Cerebellar nuclear complex (tissue), 1 donor: ENCODE measurements around the gene GRHL1.
"Not testable (repeated sequence)": the region's sequence is repeated elsewhere in the genome, so short reads cannot be mapped to it uniquely, and the experiment has no call there.

ENCODE experiments used
- DNase-seq, 2 experiments: peaks; one replicate each; lab custom pipeline; 2025; lab: John Stamatoyannopoulos, UW

Gene GRHL1

DNA sequence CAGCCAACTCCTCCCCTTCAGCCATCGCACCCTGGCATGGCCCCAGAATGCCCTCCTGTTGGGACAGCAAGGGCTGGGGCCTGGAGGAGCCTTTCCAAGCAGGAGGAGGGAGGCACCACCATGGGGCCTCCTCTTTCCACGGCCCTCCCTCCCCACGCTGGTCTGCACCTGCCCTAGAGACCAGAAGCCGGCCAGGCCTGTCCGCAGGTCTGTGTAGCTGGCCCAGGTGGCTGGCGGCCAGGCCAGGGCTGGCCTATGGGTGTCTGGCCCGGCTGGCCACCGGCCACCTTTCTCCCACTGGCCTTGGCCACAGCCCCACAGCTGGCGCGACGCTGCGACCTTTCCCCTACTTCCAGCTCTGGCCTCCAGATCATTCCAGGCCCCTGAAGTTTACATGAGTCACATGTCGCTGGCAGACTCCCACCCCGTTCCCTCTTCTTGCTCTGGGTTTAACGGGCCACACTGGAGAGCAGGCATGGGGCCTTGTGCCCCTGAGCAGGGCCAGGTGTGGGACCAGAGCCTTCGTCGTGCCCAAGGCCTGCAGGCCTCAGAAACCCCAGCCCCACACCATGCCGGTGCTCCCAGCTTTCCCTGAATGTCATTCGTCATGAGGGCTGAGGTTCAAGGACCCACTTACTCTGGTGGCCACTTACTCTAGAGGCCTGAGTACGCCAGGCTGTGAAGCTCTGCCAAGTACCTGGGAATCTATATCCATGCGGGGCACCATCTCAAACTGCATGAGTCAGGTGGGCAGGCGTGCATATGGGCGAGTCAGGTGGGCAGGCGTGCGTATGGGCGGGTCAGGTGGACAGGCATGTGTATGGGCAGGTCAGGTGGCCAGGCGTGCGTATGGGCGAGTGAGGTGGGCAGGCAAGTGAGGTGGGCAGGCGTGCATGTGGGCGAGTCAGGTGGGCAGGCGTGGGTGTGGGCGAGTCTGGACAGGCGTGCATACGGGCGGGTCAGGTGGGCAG lies 58.6 kb downstream of the GRHL1 start:
- DNase-seq = no peak

- not testable (repeated sequence) for DNase-seq
These were observed 59.5 kb downstream of the GRHL1 start for GRCh38 chr2:10010861-10011605.

GRCh38 chr2:10011606-10012325 lies 60.3 kb downstream of the GRHL1 start:
- DNase-seq = not testable (repeated sequence)

DNA sequence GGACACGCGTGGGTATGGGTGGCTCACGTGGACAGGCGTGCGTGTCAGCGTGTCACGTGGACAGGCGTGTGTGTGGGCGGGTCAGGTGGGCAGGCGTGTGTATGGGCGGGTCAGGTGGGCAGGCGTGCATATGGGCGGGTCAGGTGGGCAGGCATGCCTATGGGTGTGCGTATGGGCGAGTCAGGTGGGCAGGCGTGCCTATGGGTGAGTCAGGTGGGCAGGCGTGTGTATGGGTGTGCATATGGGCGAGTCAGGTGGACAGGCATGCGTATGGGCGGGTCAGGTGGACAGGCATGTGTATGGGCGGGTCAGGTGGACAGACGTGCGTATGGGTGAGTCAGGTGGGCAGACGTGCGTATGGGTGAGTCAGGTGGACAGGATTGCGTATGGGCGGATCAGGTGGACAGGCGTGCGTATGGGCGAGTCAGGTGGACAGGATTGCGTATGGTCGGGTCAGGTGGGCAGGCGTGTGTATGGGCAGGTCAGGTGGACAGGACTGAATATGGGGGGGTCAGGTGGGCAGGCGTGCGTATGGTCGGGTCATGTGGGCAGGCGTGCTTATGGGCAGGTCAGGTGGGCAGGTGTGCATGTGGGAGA lies 61.0 kb downstream of the GRHL1 start:
- not testable (repeated sequence) for DNase-seq

- no peak for DNase-seq
These were observed 61.5 kb downstream of the GRHL1 start for GRCh38 chr2:10012963-10013461.

DNA sequence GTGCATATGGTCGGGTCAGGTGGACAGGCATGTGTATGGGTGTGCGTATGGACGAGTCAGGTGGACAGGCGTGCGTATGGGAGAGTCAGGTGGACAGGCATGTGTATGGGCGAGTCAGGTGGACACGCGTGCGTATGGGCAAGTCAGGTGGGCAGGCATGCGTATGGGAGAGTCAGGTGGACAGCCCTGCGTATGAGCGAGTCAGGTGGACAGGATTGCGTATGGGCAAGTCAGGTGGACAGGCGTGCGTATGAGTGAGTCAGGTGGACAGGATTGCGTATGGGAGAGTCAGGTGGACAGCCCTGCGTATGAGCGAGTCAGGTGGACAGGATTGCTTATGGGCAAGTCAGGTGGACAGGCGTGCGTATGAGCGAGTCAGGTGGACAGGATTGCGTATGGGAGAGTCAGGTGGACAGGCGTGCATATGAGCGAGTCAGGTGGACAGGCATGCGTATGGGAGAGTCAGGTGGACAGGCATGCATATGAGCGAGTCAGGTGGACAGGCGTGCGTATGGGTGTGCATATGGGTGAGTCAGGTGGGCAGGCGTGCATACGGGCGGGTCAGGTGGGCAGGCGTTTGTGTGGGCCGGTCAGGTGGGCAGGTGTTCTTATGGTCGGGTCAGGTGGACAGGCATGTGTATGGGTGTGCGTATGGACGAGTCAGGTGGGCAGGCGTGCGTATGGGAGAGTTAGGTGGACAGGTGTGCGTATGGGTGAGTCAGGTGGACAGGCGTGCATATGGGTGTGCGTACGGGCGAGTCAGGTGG lies 62.3 kb downstream of the GRHL1 start:
- DNase-seq = not testable (repeated sequence)

- no peak for DNase-seq
These were observed 63.1 kb downstream of the GRHL1 start for GRCh38 chr2:10014418-10015190.

DNA sequence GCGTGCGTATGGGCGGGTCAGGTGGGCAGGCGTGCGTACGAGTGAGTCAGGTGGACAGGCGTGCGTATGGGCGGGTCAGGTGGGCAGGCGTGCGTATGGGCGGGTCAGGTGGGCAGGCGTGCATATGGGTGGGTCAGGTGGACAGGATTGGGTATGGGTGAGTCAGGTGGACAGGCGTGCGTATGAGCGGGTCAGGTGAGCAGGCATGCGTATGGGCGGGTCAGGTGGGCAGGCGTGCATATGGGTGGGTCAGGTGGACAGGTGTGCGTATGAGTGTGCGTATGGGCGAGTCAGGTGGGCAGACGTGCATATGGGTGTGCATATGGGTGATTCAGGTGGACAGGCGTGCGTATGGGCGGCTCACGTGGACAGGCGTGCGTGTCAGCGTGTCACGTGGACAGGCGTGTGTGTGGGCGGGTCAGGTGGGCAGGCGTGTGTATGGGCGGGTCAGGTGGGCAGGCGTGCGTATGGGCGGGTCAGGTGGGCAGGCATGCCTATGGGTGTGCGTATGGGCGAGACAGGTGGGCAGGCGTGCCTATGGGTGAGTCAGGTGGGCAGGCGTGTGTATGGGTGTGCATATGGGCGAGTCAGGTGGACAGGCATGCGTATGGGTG lies 64.0 kb downstream of the GRHL1 start:
- DNase-seq = not testable (repeated sequence)

DNA sequence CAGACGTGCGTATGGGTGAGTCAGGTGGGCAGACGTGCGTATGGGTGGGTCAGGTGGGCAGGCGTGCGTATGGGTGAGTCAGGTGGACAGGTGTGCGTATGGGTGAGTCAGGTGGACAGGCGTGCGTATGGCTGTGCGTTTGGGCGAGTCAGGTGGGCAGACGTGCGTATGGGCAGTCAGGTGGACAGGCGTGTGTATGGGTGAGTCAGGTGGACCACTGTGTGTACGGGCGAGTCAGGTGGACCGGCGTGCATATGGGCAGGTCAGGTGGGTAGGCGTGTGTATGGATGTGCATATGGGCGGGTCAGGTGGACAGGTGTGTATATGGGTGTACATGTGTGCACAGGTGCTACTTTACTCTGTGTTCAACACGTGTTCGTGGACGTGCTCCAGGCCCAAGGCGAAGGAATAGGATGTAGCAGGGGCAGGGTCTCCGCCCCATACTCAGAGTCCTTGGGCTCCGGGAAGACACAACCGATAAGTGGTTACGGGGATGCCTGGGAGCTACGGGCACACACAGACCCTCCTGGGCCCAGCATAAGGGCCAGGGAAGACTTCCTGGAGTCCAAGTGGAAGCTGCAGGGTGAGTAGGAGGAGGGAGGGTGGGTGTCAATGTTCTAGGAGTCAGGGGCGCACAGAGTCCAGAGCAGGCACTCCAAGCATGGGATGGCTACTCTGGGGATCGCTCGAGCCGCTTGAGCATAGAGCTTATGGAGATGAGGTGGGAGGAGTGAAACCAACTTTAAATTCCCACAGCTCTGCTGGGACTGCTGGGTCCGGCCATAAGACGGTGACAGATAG lies 64.7 kb downstream of the GRHL1 start:
- DNase-seq = no peak

DNA sequence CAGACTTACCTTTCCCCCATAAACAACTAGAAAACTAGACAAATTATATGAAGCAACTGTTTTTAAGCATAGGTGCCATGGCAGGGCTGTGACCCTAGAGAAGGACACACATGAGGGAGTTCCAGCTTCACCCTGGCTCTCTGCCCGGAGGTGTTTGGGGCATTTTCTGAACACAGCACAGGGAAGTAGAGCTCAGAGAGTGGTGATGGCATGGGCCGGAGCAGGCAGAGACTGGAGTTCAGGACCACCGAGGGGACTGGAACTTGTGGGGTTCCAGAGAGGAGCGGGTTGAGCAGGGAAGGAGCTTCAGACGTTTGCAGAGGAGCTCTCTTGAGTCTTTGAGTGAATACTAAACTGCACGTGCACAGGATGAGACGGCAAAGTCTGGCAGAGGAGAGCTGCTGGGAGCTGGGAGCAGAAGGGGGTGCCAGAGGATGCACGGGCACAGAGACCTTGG lies 65.3 kb downstream of the GRHL1 start:
- no peak for DNase-seq

DNA sequence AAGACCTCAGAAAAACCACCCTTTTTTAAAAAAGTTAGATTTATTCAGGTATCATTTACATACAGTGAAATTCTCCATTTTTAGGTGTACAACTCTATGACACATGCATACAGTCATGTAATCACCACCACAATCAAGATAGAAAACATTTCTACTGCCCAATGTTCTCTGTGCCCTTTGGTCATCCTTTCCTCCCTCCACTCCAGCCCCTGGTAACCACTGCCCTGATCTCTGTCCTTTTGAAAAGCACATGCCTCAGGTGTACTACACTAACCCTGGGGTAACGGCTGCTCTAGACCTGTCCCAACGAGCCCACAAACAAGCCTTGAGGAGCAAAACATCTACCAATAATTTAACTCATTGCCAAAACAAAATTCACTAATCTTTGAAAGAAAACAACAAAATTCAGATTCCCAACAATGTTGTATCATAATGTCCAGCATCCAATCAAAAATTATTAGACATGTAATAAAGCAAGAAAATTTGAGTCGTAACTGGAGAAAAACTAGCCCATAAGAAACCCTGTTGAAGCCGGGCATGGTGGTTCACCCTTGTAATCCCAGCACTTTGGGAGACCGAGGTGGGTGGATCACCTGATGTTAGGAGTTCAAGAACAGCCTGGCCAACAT lies 65.9 kb downstream of the GRHL1 start:
- no peak for DNase-seq

GRCh38 chr2:10019174-10019573 lies 67.7 kb downstream of the GRHL1 start:
- DNase-seq = no peak

GRCh38 chr2:10019602-10020400 lies 68.3 kb downstream of the GRHL1 start:
- no peak for DNase-seq

DNA sequence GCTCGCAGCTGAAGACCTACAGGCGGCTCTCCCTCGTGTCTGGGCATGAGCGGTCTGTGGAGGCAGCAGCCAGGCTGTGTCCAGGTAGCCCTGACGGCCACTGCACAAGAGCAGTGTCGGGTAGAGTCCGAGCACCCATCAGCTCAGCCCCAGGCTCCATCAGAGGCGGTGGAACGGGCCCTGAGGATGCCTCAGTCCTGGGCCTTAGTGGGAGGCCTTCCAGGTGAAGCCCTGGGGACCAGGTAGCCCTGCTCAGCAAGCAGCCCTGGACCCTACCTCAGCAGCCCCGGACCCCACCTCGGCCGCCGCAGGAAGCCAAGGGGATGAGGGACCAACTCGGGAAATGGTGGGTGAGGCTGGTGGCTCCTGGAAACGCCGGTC lies 70.5 kb downstream of the GRHL1 start:
- DNase-seq = no peak

DNA sequence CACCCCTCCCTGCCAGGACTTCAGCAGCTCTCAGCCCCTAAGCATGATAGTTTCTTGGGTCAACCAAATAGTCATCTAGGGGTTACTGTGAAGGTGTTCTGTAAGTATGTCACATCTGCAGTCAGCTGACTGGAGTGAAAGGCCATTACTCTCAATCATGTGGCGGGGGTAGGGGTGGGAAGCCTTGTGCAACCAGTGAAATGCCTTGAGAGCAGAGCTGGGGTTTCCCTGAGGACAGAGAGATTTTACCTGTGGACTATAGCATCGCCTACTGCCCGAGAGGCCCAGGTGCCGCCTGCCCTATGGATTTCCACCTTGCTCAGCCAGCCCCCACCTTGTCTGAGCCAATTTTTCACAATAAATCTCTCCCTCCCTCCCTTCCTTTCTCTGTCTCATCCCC lies 71.0 kb downstream of the GRHL1 start:
- no peak for DNase-seq

- no peak for DNase-seq
These were observed 71.6 kb downstream of the GRHL1 start for GRCh38 chr2:10022966-10023662.
